Spinal cord (tissue), 10 donors: ENCODE measurements around the gene MYRIP. TPM values are rescaled to one million over a fixed set of nuclear protein-coding genes. Genes with fewer than 3 reads are reported as not detected.
A peak's percentile ranks its signal among the peaks of the same experiment; 100 is the strongest.
"Not testable (repeated sequence)": the region's sequence is repeated elsewhere in the genome, so short reads cannot be mapped to it uniquely, and the experiment has no call there.

ENCODE experiments used
- DNase-seq, 6 donors: peaks; one replicate each; pipeline versions ENCODE4 v3.0.0 to v3.0.0-alpha.2; 2013 to 2015; ENCODE audit warnings: low spot score in 6 of 6, low read depth in 4 of 6
- H3K27ac ChIP-seq: one replicate; pipeline ENCODE4 v1.5.1; 2013; ENCODE audit warnings: low read depth, low read length, control low read depth
- H3K27me3 ChIP-seq: one replicate; pipeline ENCODE4 v1.6.1; 2013; ENCODE audit warnings: low read length; ENCODE audit not compliant: control insufficient read depth, insufficient read depth
- H3K36me3 ChIP-seq: one replicate; pipeline ENCODE4 v1.6.1; 2013; ENCODE audit warnings: low read length; ENCODE audit not compliant: control insufficient read depth, insufficient read depth
- H3K4me1 ChIP-seq: one replicate; pipeline ENCODE4 v1.6.1; 2013; ENCODE audit warnings: low read length; ENCODE audit not compliant: control insufficient read depth, insufficient read depth
- H3K4me3 ChIP-seq: one replicate; pipeline ENCODE4 v1.5.1; 2013; ENCODE audit warnings: low read depth, low read length, control low read depth
- H3K9me3 ChIP-seq: one replicate; pipeline ENCODE4 v1.6.1; 2013; ENCODE audit warnings: low read length; ENCODE audit not compliant: control insufficient read depth, insufficient read depth
- WGBS: methylation state at CpG from one replicate; pipeline ENCODE4 v1.1.5; 2013; ENCODE audit warnings: missing lambda C conversion rate; ENCODE audit not compliant: insufficient coverage; 5-methylcytosine and 5-hydroxymethylcytosine counted together
- polyA plus RNA-seq, 2 donors: library from polyadenylated mRNA; unstranded; fragments of 120-200 nt; gene quantifications; one replicate each; pipeline ENCODE4 v1.2.1, GENCODE V29; 2013; ENCODE audit not compliant: insufficient read length in 2 of 2
- total RNA-seq, 2 donors: library from RNA; depleted of rRNA in 1 of 2; stranded (reverse); fragments of 120-200 nt in 1 of 2; fragments of >200 nt in 1 of 2; gene quantifications; one replicate each; pipeline versions ENCODE4 v1.2.3 to v1.2.4, GENCODE V29; 2013 to 2014
- donor health status: healthy.

Gene MYRIP
- total and polyA plus RNA-seq, 4 donors: 12.5 to 18.5 (median 15.0) TPM

DNA sequence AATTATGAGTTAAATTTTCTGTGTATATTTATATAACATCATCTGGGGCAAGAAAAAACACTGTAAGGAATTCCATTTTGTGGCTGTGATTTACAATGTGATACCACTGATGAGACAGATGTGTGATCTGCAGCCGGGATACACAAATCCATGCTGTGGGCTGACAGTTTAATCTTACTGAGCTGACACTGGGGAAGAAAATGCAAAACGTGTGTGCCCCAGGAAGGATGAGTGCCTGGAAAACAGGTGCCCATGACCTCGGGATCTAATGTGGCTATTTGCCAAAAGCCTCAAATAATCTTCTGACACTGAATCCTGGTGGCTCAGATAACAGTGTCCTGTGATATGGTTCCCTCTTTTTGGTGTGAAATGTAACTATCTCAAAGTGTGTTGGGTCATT, 10.5 kb downstream of the MYRIP start:
- no peaks in the 10 kb centered on the region for H3K4me1 ChIP-seq
- 22% methylated on average over 3 of the region's 3 CpGs for WGBS
- H3K4me3 ChIP-seq: no peak overlapping the region
- no peak overlapping the region for H3K27ac ChIP-seq
- DNase-seq: peak in 1 of 6 donors; percentile 14
- no peaks in the 10 kb centered on the region for H3K36me3 ChIP-seq
- no peaks in the 10 kb centered on the region for H3K9me3 ChIP-seq
- H3K27me3 ChIP-seq: no peaks in the 10 kb centered on the region

DNA sequence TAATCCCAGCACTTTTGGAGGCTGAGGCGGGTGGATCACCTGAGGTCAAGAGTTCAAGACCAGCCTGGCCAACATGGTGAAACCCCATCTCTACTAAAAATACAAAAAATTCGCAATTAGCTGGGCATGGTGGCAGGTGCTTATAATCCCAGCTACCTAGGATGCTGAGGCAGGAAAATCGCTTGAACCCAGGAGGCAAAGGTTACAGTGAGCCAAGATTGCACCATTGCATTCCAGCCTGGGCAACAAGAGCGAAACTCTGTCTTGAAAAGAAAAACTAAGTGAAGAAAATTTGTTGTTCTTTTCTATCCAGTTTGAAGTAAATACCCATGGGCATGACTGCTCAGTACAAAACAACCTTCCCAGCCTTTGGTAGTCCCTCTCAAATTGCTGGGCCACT, 24.4 kb downstream of the MYRIP start:
- 91% methylated on average over 2 of the region's 4 CpGs for WGBS
- H3K36me3 ChIP-seq, H3K4me1 ChIP-seq, DNase-seq, H3K27ac ChIP-seq, H3K27me3 ChIP-seq, H3K4me3 ChIP-seq, H3K9me3 ChIP-seq: not testable (repeated sequence)

DNA sequence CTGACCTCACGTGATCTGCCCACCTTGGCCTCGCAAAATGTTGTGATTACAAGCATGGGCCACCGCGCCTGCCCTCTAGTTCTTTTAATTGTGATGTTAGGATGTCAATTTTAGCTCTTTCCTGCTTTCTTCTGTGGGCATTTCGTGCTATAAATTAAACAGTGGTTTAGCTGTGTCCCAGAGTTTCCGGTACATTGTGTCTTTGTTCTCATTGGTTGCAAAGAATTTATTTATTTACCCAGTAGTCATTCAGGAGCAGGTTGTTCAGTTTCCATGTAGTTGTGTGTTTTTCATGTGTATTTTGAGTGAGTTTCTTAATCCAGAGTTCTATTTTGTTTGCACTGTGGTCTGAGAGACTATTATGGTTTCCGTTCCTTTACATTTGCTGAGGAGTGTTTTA, 30.1 kb downstream of the MYRIP start:
- 89% methylated on average over 3 of the region's 7 CpGs for WGBS
- H3K4me3 ChIP-seq: no peak overlapping the region

DNA sequence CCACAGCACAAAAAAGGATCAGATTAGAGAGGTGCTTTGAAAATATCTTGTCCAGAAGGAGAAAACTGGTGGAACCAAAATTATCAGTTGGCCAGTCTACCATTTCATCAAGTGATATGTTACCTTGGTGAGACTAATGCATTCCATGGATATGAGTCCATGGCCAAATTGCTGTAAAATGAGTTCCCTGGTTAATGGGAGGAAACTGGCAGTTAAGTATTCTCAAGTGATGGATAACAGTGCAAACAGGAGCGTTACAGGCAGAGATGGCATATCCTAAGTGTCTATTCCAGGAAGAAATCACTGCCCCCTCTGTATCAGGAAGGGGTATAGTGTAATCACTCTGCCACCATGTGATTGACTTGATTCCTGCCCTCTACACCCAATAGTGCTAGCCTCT, 34.0 kb downstream of the MYRIP start:
- H3K4me3 ChIP-seq: no peak overlapping the region
- no peaks in the 10 kb centered on the region for H3K27me3 ChIP-seq
- no peaks in the 10 kb centered on the region for H3K36me3 ChIP-seq
- peaks cover 6% of the 10 kb centered on the region for H3K4me1 ChIP-seq
- no peak overlapping the region for H3K27ac ChIP-seq
- no peaks in the 10 kb centered on the region for H3K9me3 ChIP-seq
- peak in 1 of 6 donors; percentile 32 for DNase-seq
- 67% methylated on average over 1 of the region's 1 CpG for WGBS

More for the DNA sequence above, 30.1 kb downstream of the MYRIP start:
- H3K27me3 ChIP-seq: no peaks in the 10 kb centered on the region
- H3K4me1 ChIP-seq: peaks cover 6% of the 10 kb centered on the region
- no peak for DNase-seq
- H3K9me3 ChIP-seq: peaks cover 5% of the 10 kb centered on the region
- no peak overlapping the region for H3K27ac ChIP-seq
- no peaks in the 10 kb centered on the region for H3K36me3 ChIP-seq

DNA sequence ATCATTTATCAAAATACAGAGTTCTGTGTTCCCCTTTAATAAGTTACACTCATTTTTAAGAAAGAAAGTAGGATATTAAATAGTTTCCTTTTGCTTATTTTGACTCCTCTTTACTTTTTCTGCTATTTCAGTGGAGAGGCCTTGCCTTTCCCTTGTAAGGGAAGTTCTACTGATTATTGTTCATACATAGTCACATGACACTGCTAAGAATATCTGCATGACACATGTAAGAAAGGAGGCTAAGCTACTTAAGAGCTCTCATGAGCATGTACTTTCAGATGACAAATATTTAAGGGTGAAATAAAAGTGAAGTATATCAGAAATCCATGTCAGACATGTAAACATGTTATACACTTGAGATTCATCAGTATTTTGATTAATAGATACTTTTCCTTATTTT, 39.0 kb downstream of the MYRIP start:
- DNase-seq: no peak
- H3K4me1 ChIP-seq: no peaks in the 10 kb centered on the region
- H3K27me3 ChIP-seq: no peaks in the 10 kb centered on the region
- H3K36me3 ChIP-seq: no peaks in the 10 kb centered on the region
- no peaks in the 10 kb centered on the region for H3K9me3 ChIP-seq
- H3K27ac ChIP-seq: no peak overlapping the region
- no peak overlapping the region for H3K4me3 ChIP-seq

DNA sequence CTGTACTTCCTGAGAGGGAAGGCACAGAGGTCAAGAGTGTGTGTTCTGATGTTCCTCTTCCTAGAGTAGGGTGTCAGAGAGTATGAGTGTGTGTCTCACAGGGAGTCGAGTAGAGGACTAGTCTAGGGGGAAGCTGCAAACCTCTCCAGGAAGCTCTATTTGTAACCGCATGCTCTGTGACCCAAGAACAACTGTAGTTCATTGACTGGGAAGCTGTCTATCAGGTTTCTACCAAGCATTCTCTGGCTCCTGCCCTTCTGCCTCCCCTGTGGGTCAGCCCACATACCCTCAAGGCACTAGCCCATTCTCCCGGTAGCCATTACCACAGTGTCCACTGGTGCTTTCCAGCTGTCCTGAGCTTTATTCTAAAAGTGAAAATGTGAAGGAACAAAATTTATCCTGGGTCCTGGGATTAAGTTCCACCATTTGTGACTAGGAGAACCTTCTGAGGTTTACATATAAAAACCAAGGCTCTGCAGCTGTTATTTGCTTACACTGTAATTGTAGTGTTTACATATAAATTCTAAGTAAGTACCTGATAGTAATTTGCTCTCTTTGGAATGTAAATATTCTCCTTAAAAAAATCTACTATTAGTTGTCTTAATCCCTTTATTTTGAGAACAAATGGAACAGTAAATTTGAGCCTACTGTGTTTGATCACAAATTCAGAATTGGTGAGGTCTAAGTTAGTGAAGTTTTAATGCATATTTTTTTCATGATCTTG, 40.7 kb downstream of the MYRIP start:
- no peak overlapping the region for H3K27ac ChIP-seq
- no peaks in the 10 kb centered on the region for H3K36me3 ChIP-seq
- DNase-seq: no peak
- H3K4me1 ChIP-seq: no peaks in the 10 kb centered on the region
- 92% methylated on average over 2 of the region's 3 CpGs for WGBS
- H3K27me3 ChIP-seq: no peaks in the 10 kb centered on the region
- H3K9me3 ChIP-seq: no peaks in the 10 kb centered on the region
- no peak overlapping the region for H3K4me3 ChIP-seq

DNA sequence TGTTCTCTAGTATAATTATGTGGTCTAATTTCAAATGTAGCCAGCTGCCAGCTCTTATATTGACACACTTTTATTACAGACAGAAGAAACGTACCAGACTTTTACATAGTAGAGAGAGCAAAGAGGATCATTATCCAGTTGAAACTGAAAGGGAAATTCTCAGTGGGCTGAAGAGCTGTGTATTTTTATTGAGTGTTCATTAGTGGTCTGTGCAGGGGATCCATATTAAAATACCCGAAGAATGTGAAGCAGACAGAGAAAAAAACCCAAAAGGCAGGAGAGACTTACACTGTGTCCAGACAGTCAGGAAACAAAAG, 41.3 kb downstream of the MYRIP start:
- H3K27ac ChIP-seq: no peak overlapping the region
- WGBS: 50% methylated on average over 1 of the region's 2 CpGs
- H3K27me3 ChIP-seq: no peaks in the 10 kb centered on the region
- H3K36me3 ChIP-seq: no peaks in the 10 kb centered on the region
- peaks cover 1% of the 10 kb centered on the region for H3K9me3 ChIP-seq
- no peaks in the 10 kb centered on the region for H3K4me1 ChIP-seq
- peak in 2 of 6 donors; percentile 5 to 72 for DNase-seq
- no peak overlapping the region for H3K4me3 ChIP-seq

DNA sequence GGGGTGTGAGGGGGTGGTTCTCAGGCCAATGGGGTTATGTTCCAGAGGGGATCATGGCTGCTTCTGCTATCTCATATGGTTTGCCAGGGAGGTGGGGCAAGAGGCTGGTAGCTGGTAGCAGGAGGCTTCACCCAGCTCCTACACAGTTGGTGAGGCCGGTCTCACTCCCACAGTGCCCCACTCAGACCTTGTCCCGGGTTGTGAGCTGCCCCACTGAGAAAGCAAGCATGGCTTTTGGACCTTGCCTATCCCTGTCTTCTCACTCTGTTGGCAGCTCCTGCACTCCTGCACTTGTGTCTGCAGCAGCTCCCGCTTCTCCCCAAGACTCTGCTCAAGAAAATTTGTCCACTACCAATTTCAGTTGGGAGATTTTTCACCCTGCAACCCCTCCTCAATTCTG, 46.1 kb downstream of the MYRIP start:
- 88% methylated on average over 2 of the region's 3 CpGs for WGBS
- H3K4me3 ChIP-seq: no peak overlapping the region
- no peaks in the 10 kb centered on the region for H3K4me1 ChIP-seq
- no peak overlapping the region for H3K27ac ChIP-seq
- no peaks in the 10 kb centered on the region for H3K27me3 ChIP-seq
- DNase-seq: no peak
- peaks cover 6% of the 10 kb centered on the region for H3K9me3 ChIP-seq
- H3K36me3 ChIP-seq: no peaks in the 10 kb centered on the region

DNA sequence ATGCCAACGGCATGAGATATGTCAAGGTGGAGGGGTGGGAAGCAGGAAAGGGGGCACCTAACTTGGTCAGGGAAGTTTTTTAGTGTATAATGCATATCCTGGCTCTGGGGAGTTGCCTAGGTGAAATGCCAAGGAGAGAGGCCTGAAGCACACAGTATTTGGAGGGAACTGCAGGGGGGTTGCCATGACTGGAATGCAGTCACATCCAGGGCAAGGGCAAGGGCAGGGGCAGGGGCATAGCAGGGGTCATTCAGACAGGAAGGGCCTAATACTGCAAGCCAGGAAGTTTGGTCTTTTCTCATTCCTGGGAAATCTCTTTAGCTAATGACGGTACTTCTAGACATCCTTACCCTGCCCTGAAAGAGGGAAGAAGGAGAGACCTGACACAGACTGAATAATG, 60.5 kb downstream of the MYRIP start:
- 88% methylated on average over 1 of the region's 2 CpGs for WGBS
- DNase-seq: no peak
- H3K9me3 ChIP-seq: no peaks in the 10 kb centered on the region

DNA sequence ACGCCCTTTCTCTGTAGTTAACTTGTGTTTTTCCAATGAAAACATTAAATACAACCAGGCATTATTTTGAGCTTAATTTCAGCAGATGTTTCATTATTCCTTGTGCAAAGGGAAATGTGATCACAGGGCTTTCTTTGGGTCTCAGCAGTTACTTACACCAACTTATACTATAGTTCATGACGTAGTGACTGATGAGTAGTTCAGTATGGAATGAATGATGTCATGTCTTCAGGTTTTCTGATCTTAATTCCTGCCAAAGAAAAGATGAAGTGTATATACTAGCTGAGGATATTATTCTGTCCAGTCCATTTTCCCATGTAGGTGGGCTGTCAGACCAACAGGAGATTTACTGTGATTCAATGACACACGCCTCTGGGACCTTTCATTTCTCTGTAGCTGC, 61.3 kb downstream of the MYRIP start:
- H3K4me3 ChIP-seq: no peak overlapping the region
- no peaks in the 10 kb centered on the region for H3K9me3 ChIP-seq
- no peaks in the 10 kb centered on the region for H3K4me1 ChIP-seq
- DNase-seq: no peak
- WGBS: no CpG with 5 or more reads among the region's 3 CpGs
- no peak overlapping the region for H3K27ac ChIP-seq
- no peaks in the 10 kb centered on the region for H3K27me3 ChIP-seq
- no peaks in the 10 kb centered on the region for H3K36me3 ChIP-seq

More for the DNA sequence above, 60.5 kb downstream of the MYRIP start:
- no peaks in the 10 kb centered on the region for H3K27me3 ChIP-seq
- no peaks in the 10 kb centered on the region for H3K4me1 ChIP-seq
- no peaks in the 10 kb centered on the region for H3K36me3 ChIP-seq
- no peak overlapping the region for H3K4me3 ChIP-seq
- no peak overlapping the region for H3K27ac ChIP-seq
